ENCODE results near the gene TCEANC. TPM values are rescaled to one million over a fixed set of nuclear protein-coding genes. Genes with fewer than 3 reads are reported as not detected.

The TCEANC gene
- total RNA-seq, 1 experiment from 2014 or later: 0.92 TPM

DNA sequence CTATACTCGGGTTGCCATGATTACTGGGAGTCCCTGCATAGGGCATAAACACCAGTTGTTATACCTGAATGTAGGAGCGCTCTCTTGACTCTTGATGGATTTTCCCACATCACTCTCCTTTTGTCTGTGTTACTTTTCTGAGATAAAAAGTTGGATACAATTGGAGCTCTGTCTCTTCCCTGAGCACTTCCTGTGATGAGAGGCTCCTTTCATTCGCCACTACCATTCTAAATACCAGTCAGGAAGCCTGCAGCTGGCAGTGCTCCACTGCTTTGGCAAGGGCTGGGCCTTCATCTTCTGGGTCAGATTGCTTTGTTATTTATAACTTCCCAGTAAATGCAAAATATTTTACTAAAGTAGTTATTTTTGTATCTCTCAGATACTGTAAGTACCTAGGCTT, 13.9 kb downstream of the TCEANC start:
- no TSS peak for BruUV-seq (replicated peaks)
- Histone ChIP-seq H3K4me3 (ENCODE audit: low read depth in 2 of 2, low read length in 2 of 2) (no peak overlapping the region), H3K9me3 (ENCODE audit: control insufficient read depth, insufficient read depth, low read depth, low read length) (no peaks in the 10 kb centered on the region), H3K27ac (ENCODE audit: low read length) (no peak overlapping the region), H3K27me3 (ENCODE audit: control insufficient read depth, insufficient read depth, low read length) (no peaks in the 10 kb centered on the region), H3K4me1 (ENCODE audit: control insufficient read depth, insufficient read depth, low read length) (no peaks in the 10 kb centered on the region), H3K36me3 (ENCODE audit: control insufficient read depth, insufficient read depth, low read length) (no peaks in the 10 kb centered on the region)
- ChIA-PET POLR2A (no interaction called here), CTCF (no interaction called here)
- no peak for ATAC-seq
- DNase-seq (ENCODE audit: low read depth, low spot score): no peak
- in situ Hi-C loops (cut with HindIII; ENCODE audit: low pct_unique_long_range_greater_than_20kb, low sequenced_read_pairs): no loop called here
- intact Hi-C loops (cut with micrococcal nuclease; ENCODE audit: unreplicated experiment): no loop called here
- TF ChIP-seq REST (IDR thresholded peaks at IDR 0.05; ENCODE audit: insufficient read depth in 1 of 2, low read depth in 2 of 2, low read length in 1 of 2) (no peak), POLR2AphosphoS5 (IDR thresholded peaks at IDR 0.05; ENCODE audit: low read depth, low read length) (no peak), SIN3A (IDR thresholded peaks at IDR 0.05; ENCODE audit: borderline replicate concordance, insufficient read depth, low read depth, low read length) (no peak), TCF7L2 (IDR thresholded peaks at IDR 0.05; ENCODE audit: low read depth, low read length) (no peak)
- TF ChIP-seq, protein P1, sequence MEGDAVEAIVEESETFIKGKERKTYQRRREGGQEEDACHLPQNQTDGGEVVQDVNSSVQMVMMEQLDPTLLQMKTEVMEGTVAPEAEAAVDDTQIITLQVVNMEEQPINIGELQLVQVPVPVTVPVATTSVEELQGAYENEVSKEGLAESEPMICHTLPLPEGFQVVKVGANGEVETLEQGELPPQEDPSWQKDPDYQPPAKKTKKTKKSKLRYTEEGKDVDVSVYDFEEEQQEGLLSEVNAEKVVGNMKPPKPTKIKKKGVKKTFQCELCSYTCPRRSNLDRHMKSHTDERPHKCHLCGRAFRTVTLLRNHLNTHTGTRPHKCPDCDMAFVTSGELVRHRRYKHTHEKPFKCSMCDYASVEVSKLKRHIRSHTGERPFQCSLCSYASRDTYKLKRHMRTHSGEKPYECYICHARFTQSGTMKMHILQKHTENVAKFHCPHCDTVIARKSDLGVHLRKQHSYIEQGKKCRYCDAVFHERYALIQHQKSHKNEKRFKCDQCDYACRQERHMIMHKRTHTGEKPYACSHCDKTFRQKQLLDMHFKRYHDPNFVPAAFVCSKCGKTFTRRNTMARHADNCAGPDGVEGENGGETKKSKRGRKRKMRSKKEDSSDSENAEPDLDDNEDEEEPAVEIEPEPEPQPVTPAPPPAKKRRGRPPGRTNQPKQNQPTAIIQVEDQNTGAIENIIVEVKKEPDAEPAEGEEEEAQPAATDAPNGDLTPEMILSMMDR (IDR thresholded peaks at IDR 0.05): no peak

GRCh38 chrX:13667919-13668318, 15.0 kb downstream of the TCEANC start:
- Histone ChIP-seq H3K27ac (ENCODE audit: low read length) (no peak overlapping the region), H3K9me3 (ENCODE audit: control insufficient read depth, insufficient read depth, low read depth, low read length) (no peaks in the 10 kb centered on the region), H3K4me3 (ENCODE audit: low read depth in 2 of 2, low read length in 2 of 2) (no peak overlapping the region), H3K4me1 (ENCODE audit: control insufficient read depth, insufficient read depth, low read length) (no peaks in the 10 kb centered on the region), H3K36me3 (ENCODE audit: control insufficient read depth, insufficient read depth, low read length) (no peaks in the 10 kb centered on the region), H3K27me3 (ENCODE audit: control insufficient read depth, insufficient read depth, low read length) (no peaks in the 10 kb centered on the region)
- in situ Hi-C loops (cut with HindIII; ENCODE audit: low pct_unique_long_range_greater_than_20kb, low sequenced_read_pairs): no loop called here
- ChIA-PET CTCF (no interaction called here), POLR2A (interaction anchor here (0.6 kb wide), 1 partner anchor 108 kb away, joined by 3 read pairs; no protein-coding TSS in a partner anchor)
- no peak; the same call in 1 of the 2 replicates for ATAC-seq
- DNase-seq (ENCODE audit: low read depth, low spot score): no peak
- TF ChIP-seq POLR2AphosphoS5 (IDR thresholded peaks at IDR 0.05; ENCODE audit: low read depth, low read length) (no peak), REST (IDR thresholded peaks at IDR 0.05; ENCODE audit: insufficient read depth in 1 of 2, low read depth in 2 of 2, low read length in 1 of 2) (no peak), TCF7L2 (IDR thresholded peaks at IDR 0.05; ENCODE audit: low read depth, low read length) (no peak), SIN3A (IDR thresholded peaks at IDR 0.05; ENCODE audit: borderline replicate concordance, insufficient read depth, low read depth, low read length) (no peak)
- TF ChIP-seq, protein P1 (IDR thresholded peaks at IDR 0.05): no peak
- intact Hi-C loops (cut with micrococcal nuclease; ENCODE audit: unreplicated experiment): no loop called here
- no TSS peak for BruUV-seq (replicated peaks)
